LNCaP clone FGC (cell line): ENCODE results near the gene ADORA2A.

Source experiments
- DNase-seq: peaks from one replicate; pipeline ENCODE4 v3.0.0-alpha.2; 2011; ENCODE audit warnings: low read depth
- H3K4me3 ChIP-seq: 2 replicates; pipeline ENCODE4 v1.5.1; 2011; ENCODE audit warnings: mild to moderate bottlenecking, low read depth, low read length, control low read depth
- TF ChIP-seq, protein P1 (sequence below): IDR thresholded peaks from 2 replicates; pipeline ENCODE4 v1.5.1; 2012; ENCODE audit warnings: mild to moderate bottlenecking; ENCODE audit not compliant: control insufficient read depth, insufficient read depth; ENCODE audit errors: extremely low read depth

Gene ADORA2A

DNA sequence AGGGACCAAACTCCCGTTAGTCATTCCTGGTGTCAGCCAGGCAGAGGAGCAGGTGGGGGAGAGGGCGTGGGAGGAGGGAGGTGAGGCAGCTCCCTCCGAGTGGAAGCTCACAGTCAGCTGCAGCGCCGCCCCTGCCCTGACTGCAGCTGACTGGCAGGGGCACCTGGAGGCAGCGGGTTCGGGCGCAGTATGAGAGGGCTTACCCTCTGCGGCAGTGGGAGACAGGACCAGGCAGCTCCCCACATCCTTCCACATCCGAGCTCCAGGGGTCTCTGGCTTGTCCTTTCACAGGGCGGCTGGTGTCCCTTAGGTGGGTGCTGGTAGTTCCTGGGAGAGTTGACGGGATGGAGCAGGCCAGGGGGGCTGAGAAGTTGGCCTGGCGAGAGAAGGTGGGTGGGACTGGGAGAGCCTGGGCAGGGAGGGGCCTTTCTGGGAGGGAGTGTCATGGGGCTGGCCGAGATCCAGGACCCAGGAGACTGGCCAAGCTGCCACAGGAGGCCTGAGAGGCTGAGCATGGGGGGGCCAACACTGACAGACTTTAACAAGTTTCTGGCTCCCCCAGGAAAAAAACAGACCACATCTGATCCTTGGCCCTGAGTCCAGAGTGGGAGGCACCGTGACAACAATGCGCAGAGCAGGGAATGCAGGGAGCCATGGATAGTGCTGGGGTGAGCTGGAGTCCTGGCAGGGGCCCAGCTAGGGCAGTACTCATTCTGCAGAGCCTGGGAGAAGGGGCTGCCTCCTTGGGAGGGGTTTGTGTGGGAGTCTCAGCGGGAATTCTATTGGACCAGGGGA lies 4.9 kb downstream of the ADORA2A start:
- DNase-seq, result no peak
- TF ChIP-seq, protein P1, sequence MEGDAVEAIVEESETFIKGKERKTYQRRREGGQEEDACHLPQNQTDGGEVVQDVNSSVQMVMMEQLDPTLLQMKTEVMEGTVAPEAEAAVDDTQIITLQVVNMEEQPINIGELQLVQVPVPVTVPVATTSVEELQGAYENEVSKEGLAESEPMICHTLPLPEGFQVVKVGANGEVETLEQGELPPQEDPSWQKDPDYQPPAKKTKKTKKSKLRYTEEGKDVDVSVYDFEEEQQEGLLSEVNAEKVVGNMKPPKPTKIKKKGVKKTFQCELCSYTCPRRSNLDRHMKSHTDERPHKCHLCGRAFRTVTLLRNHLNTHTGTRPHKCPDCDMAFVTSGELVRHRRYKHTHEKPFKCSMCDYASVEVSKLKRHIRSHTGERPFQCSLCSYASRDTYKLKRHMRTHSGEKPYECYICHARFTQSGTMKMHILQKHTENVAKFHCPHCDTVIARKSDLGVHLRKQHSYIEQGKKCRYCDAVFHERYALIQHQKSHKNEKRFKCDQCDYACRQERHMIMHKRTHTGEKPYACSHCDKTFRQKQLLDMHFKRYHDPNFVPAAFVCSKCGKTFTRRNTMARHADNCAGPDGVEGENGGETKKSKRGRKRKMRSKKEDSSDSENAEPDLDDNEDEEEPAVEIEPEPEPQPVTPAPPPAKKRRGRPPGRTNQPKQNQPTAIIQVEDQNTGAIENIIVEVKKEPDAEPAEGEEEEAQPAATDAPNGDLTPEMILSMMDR, result no peak
- H3K4me3 ChIP-seq, result no peak overlapping the region

- TF ChIP-seq, protein P1, result no peak
- H3K4me3 ChIP-seq, result no peak overlapping the region
- DNase-seq, result no peak
These were observed 5.8 kb downstream of the ADORA2A start for GRCh38 chr22:24433001-24433827.

GRCh38 chr22:24433828-24434470 lies 6.5 kb downstream of the ADORA2A start:
- H3K4me3 ChIP-seq, result no peak overlapping the region
- DNase-seq, result no peak
- TF ChIP-seq, protein P1, result no peak

GRCh38 chr22:24434471-24435322 lies 7.3 kb downstream of the ADORA2A start:
- DNase-seq, result no peak
- TF ChIP-seq, protein P1, result no peak
- H3K4me3 ChIP-seq, result no peak overlapping the region

- H3K4me3 ChIP-seq, result no peak overlapping the region
- DNase-seq, result no peak
- TF ChIP-seq, protein P1, result no peak
These were observed 7.9 kb downstream of the ADORA2A start for GRCh38 chr22:24435323-24435645.

- TF ChIP-seq, protein P1, result no peak
- DNase-seq, result no peak
- H3K4me3 ChIP-seq, result no peak overlapping the region
These were observed 8.5 kb downstream of the ADORA2A start for GRCh38 chr22:24435861-24436371.
